Endothelial cell of umbilical vein (primary cell): Measurements from ENCODE around the gene FBXO48. TPM values are rescaled to one million over a fixed set of nuclear protein-coding genes. Genes with fewer than 3 reads are reported as not detected.

Source experiments
- Bru-seq: library from RNA; stranded (reverse); fragments of 400-500 nt; gene quantifications from one replicate; lab custom pipeline; 2021; lab: Mats Ljungman, UMichigan
- BruChase-seq, 2 experiments: library from RNA; stranded (reverse); fragments of 400-500 nt; gene quantifications; one replicate each; lab custom pipeline; 2021; lab: Mats Ljungman, UMichigan
- BruUV-seq: library from RNA; stranded (reverse); fragments of 400-500 nt; replicated peaks from 2 replicates; lab custom pipeline; 2021; lab: Mats Ljungman, UMichigan
- CTCF ChIA-PET: fragments of 300-600, 350-600 bp; sonication (Branson Sonifier 250); formaldehyde crosslinking; loops from one replicate; lab custom pipeline; 2021; ENCODE audit warnings: antibody characterized with exemption, inconsistent platforms; lab: Charles Lee
- POLR2A ChIA-PET: fragments of 300-600, 350-600 bp; sonication (Branson Sonifier 250); formaldehyde crosslinking; loops from one replicate; lab custom pipeline; 2021; ENCODE audit warnings: antibody characterized with exemption, inconsistent platforms; lab: Charles Lee
- DNase-seq: peaks from one replicate; pipeline ENCODE4 v3.0.0-alpha.2; 2011; ENCODE audit warnings: low read depth, low spot score
- FAIRE-seq: peaks from 2 replicates; lab custom pipeline; 2011; peaks lifted over from hg19 to GRCh38; lab: Jason Lieb, UNC
- H2AFZ ChIP-seq: 2 replicates; pipeline ENCODE4 v1.6.0; 2012; ENCODE audit warnings: low read depth, low read length, control low read depth, inconsistent platforms
- H3K27ac ChIP-seq: 2 replicates; pipeline ENCODE4 v1.5.1; 2011; ENCODE audit warnings: low read depth, mild to moderate bottlenecking, control low read depth, low read length, moderate library complexity; ENCODE audit not compliant: insufficient read depth
- H3K27me3 ChIP-seq, 2 experiments: 2 replicates each; pipeline versions ENCODE4 v1.6.0 to v1.6.1; 2011; ENCODE audit warnings: low read length in 2 of 2, mixed read lengths in 1 of 2; ENCODE audit not compliant: control insufficient read depth in 2 of 2, insufficient read depth in 2 of 2
- H3K36me3 ChIP-seq, 2 experiments: 2 replicates in 1 of 2; 3 replicates in 1 of 2; pipeline ENCODE4 v1.5.1; 2011; ENCODE audit warnings: low read length in 2 of 2, mild to moderate bottlenecking in 1 of 2, moderate library complexity in 1 of 2; ENCODE audit not compliant: control insufficient read depth in 2 of 2, insufficient read depth in 2 of 2; ENCODE audit errors: extremely low read depth in 1 of 2
- H3K4me1 ChIP-seq: 3 replicates; pipeline ENCODE4 v1.5.1; 2011; ENCODE audit warnings: mild to moderate bottlenecking, low read length; ENCODE audit not compliant: control insufficient read depth, insufficient read depth; ENCODE audit errors: extremely low read depth
- H3K4me2 ChIP-seq: 2 replicates; pipeline ENCODE4 v1.6.1; 2011; ENCODE audit warnings: low read length, control low read depth, mixed read lengths; ENCODE audit not compliant: insufficient read depth
- H3K4me3 ChIP-seq, 3 experiments: fragments of 200-600 bp in 1 of 3; sonication (generic), shearing (Covaris generic) in 1 of 3; replicated peaks in 1 of 3; 2 replicates each; pipeline ENCODE4 v1.5.1; 2011 to 2016; ENCODE audit warnings: control low read depth in 3 of 3, low read length in 3 of 3, mild to moderate bottlenecking in 2 of 3, inconsistent platforms in 1 of 3, low read depth in 1 of 3, moderate library complexity in 1 of 3; ENCODE audit not compliant: insufficient read depth in 1 of 3
- H3K79me2 ChIP-seq: 2 replicates; pipeline ENCODE4 v1.6.0; 2012; ENCODE audit warnings: low read length, inconsistent platforms; ENCODE audit not compliant: control insufficient read depth, insufficient read depth
- H3K9ac ChIP-seq: replicated peaks from 2 replicates; pipeline ENCODE3; 2011; ENCODE audit warnings: low read length, control low read depth; ENCODE audit not compliant: insufficient read depth; ENCODE audit errors: extremely low read depth
- H3K9me1 ChIP-seq: replicated peaks from 3 replicates; pipeline ENCODE4 v1.6.0; 2011; ENCODE audit warnings: mild to moderate bottlenecking, low read length; ENCODE audit not compliant: control insufficient read depth, insufficient read depth; ENCODE audit errors: extremely low read depth
- H3K9me3 ChIP-seq: replicated peaks from 2 replicates; pipeline ENCODE4 v1.5.1; 2012; ENCODE audit warnings: low read length, inconsistent platforms; ENCODE audit not compliant: control insufficient read depth, insufficient read depth
- H4K20me1 ChIP-seq: replicated peaks from 2 replicates; pipeline ENCODE3; 2011; ENCODE audit warnings: mild to moderate bottlenecking, low read length; ENCODE audit not compliant: control insufficient read depth, insufficient read depth; ENCODE audit errors: extremely low read depth
- FOS ChIP-seq: IDR thresholded peaks from 2 replicates; pipeline ENCODE4 v1.6.1; 2011; ENCODE audit warnings: mild to moderate bottlenecking, low read length, moderate library complexity, borderline replicate concordance; ENCODE audit not compliant: insufficient read depth
- POLR2A ChIP-seq: IDR thresholded peaks from 2 replicates; pipeline ENCODE4 v1.6.1; 2012; ENCODE audit warnings: low read depth, mild to moderate bottlenecking, control low read depth, low read length
- POLR2AphosphoS5 ChIP-seq: IDR thresholded peaks from 2 replicates; pipeline ENCODE4 v1.6.1; 2012; ENCODE audit warnings: low read depth, mild to moderate bottlenecking, control low read depth, low read length, moderate library complexity; ENCODE audit not compliant: insufficient read depth
- dilution Hi-C: fragments of 300-500 bp; cut with MboI; formaldehyde crosslinking; loops from one replicate; pipeline ENCODE4 v1.15.0; 2019; ENCODE audit warnings: low sequenced_read_pairs; ENCODE audit not compliant: extremely low pct_ligation_motif_present
- intact Hi-C: fragments of 100-400 bp; cut with micrococcal nuclease; formaldehyde crosslinking; loops from one replicate; pipeline ENCODE4 v1.10.0; 2022
- long read RNA-seq: library from polyadenylated mRNA; stranded (forward); transcript quantifications from one replicate; pipeline ENCODE4 v2.0.0, GENCODE V29; 2021
- polyA minus RNA-seq, 3 experiments: library from RNA; depleted of rRNA, polyadenylated mRNA; stranded (reverse); fragments of >200 nt; gene quantifications; 1 replicate in 1 of 3; 2 replicates in 2 of 3; pipeline ENCODE4 v1.2.3, GENCODE V29; 2011
- polyA plus RNA-seq, 4 experiments: library from polyadenylated mRNA; depleted of rRNA in 3 of 4; stranded (reverse) in 3 of 4; unstranded in 1 of 4; fragments of >200 nt; gene quantifications; 2 replicates each; pipeline versions ENCODE4 v1.2.1 to v1.2.3, GENCODE V29; 2011 to 2012; ENCODE audit warnings: missing spikeins in 1 of 4
- total RNA-seq: library from RNA; stranded (reverse); gene quantifications from 2 replicates; pipeline ENCODE4 v1.2.3, GENCODE V29; 2021
- TF ChIP-seq, protein P1 (sequence below): IDR thresholded peaks from 2 replicates; pipeline ENCODE4 v1.6.1; 2011; ENCODE audit not compliant: insufficient read depth, insufficient read length

Gene FBXO48
- total RNA-seq (0.73 and 0.83 TPM in 2 replicates), polyA plus RNA-seq (0.46 and 0.48 TPM in 2 replicates), polyA minus RNA-seq (0.36 and 0.56 TPM in 2 replicates), Bru-seq, nascent RNA (percentile 44 among the genes with signal in this experiment), BruChase-seq, experiment 1, labeled RNA remaining after a 6-hour chase (percentile 37 among the genes with signal in this experiment), BruChase-seq, experiment 2, labeled RNA remaining after a 2-hour chase (percentile 47 among the genes with signal in this experiment)
- 0.31 TPM in 2 replicates for polyA plus RNA-seq (2011; cell fraction: cytosol; rRNA removed)
- 0.35 and 0.63 TPM in 2 replicates for polyA plus RNA-seq (2011; cell fraction: nucleus; rRNA removed)
- 0.30 and 0.55 TPM in 2 replicates for polyA plus RNA-seq (2012)
- 0.51 TPM for polyA minus RNA-seq (2011; cell fraction: cytosol; rRNA and poly(A)+ RNA removed)
- 0.34 and 1.3 TPM in 2 replicates for polyA minus RNA-seq (2011; cell fraction: nucleus; rRNA and poly(A)+ RNA removed)
- long read RNA-seq, full-length matches to known transcripts = 1 of 15 reads
- long read RNA-seq, partial matches to known transcripts = 10 of 15 reads
- long read RNA-seq, other reads (novel, unspliced or antisense) = 4 of 15 reads

- Histone ChIP-seq H2AFZ (peak within 1 kb of the TSS; percentile 99), H3K4me1 (peaks cover 7% of the 10 kb centered on the region), H3K9ac (peak within 1 kb of the TSS; percentile 94), H3K9me1 (no peaks in the 10 kb centered on the region), H3K79me2 (no peaks in the 10 kb centered on the region), H3K4me3 (peak within 1 kb of the TSS; percentile 80 to 94 (median 85)), H3K9me3 (no peaks in the 10 kb centered on the region), H4K20me1 (no peaks in the 10 kb centered on the region), H3K27me3 (no peaks in the 10 kb centered on the region), H3K4me2 (peak within 1 kb of the TSS; percentile 99), H3K27ac (peak within 1 kb of the TSS; percentile 74), H3K36me3 (no peaks in the 10 kb centered on the region)
- TF ChIP-seq POLR2A (peak; percentile 68), FOS (no peak), POLR2AphosphoS5 (peak; percentile 78)
- TF ChIP-seq, protein P1, sequence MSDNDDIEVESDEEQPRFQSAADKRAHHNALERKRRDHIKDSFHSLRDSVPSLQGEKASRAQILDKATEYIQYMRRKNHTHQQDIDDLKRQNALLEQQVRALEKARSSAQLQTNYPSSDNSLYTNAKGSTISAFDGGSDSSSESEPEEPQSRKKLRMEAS = peak; percentile 32
- TSS peak; percentile 70 for BruUV-seq
- CTCF ChIA-PET = interaction anchor here (0.7 to 7.5 kb wide), 10 partner anchors 11 to 476 kb away, joined by 3 to 305 read pairs (median 12); no protein-coding TSS in a partner anchor
- POLR2A ChIA-PET = interaction anchor here (1.0 to 1.5 kb wide), 2 partner anchors 9 to 21 kb away, joined by 3 to 4 read pairs; no protein-coding TSS in a partner anchor
- intact Hi-C loops (loop anchor here (1.0 to 5.0 kb wide), 5 partner anchors 26 to 440 kb away; partner anchors contain the start of gene PNO1), dilution Hi-C loops (no loop called here)
- DNase-seq (peak; percentile 99), FAIRE-seq (peak; percentile 94)
Measured at GRCh38 chr2:68467077-68467960, at the start of gene FBXO48, which contains the start of gene APLF. Gene FBXO48 (minus strand): TSS chr2:68467294. CDS start chr2:68465145, 2,149 bp downstream. Gene APLF (plus strand): TSS chr2:68467585. CDS start chr2:68467732, 147 bp downstream.
